Nephron (organoid): ENCODE data around the gene RAB37.

Experiments
- H3K27ac Mint-ChIP-seq, 3 experiments: 2 replicates each; pipeline ENCODE4 v1.8.0; 2020; ENCODE audit warnings: mixed read lengths in 3 of 3, mild to moderate bottlenecking in 2 of 3, moderate library complexity in 1 of 3
- H3K27me3 Mint-ChIP-seq: 2 replicates; pipeline ENCODE4 v1.8.0; 2021; ENCODE audit warnings: low read depth, mild to moderate bottlenecking, moderate library complexity, mixed read lengths
- H3K36me3 Mint-ChIP-seq: 2 replicates; pipeline ENCODE4 v1.8.0; 2020; ENCODE audit warnings: low read depth, mixed read lengths
- H3K4me1 Mint-ChIP-seq: 2 replicates; pipeline ENCODE4 v1.8.0; 2020; ENCODE audit warnings: mixed read lengths
- H3K4me3 Mint-ChIP-seq, 3 experiments: 2 replicates each; pipeline ENCODE4 v1.8.0; 2020; ENCODE audit warnings: mild to moderate bottlenecking in 3 of 3, mixed read lengths in 3 of 3, moderate library complexity in 2 of 3
- H3K9me3 Mint-ChIP-seq: 2 replicates; pipeline ENCODE4 v1.8.0; 2020; ENCODE audit warnings: mixed read lengths
- TF ChIP-seq, protein P1 (sequence below), 3 experiments: fragments of 200-600 bp; sonication (generic); IDR thresholded peaks; one replicate each; pipeline ENCODE4 v1.5.0; 2021; ENCODE audit warnings: antibody characterized with exemption in 3 of 3; ENCODE audit not compliant: unreplicated experiment in 3 of 3

RAB37 gene

DNA sequence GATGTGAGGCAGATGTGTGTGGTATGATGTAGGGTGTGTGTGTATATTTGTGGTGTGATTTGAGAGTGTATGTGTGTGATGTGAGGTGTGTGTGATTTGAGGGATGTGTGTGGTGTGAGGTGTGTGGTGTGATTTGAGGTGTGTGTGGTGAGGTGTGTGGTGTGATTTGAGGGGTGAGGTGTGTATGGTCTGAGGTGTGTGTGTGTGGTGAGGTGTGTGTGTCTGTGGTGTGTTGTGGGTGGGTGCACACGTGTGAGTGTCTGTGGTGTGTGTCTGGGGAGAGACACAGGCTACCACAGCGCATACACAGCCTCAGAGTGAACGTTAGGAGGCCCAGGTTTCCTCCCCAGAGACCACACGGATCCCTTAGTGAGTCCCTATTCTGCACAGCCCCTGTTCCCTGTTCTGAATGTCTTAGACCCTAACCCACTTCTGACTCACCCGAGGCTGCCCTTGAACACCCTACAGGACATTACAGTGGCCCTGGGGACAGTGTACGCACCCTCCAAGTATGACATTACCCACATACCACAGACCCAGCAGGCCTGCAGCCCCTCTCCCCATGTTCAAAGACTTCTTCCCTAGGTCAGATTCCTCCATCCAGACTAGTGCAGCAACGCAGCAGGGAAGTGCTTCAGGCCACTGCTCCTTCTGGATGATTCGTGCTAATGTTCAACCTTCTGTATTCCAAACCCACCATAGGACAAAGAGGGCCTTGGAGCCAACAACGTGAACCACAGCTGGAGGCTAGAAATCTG lies 3.5 kb upstream of the RAB37 start:
- Mint-ChIP-seq H3K4me3 (no peak overlapping the region), H3K27ac (no peak overlapping the region), H3K4me1 (peaks cover 12% of the 10 kb centered on the region), H3K36me3 (no peaks in the 10 kb centered on the region), H3K27me3 (peaks cover 14% of the 10 kb centered on the region), H3K9me3 (no peaks in the 10 kb centered on the region)
- TF ChIP-seq, protein P1, sequence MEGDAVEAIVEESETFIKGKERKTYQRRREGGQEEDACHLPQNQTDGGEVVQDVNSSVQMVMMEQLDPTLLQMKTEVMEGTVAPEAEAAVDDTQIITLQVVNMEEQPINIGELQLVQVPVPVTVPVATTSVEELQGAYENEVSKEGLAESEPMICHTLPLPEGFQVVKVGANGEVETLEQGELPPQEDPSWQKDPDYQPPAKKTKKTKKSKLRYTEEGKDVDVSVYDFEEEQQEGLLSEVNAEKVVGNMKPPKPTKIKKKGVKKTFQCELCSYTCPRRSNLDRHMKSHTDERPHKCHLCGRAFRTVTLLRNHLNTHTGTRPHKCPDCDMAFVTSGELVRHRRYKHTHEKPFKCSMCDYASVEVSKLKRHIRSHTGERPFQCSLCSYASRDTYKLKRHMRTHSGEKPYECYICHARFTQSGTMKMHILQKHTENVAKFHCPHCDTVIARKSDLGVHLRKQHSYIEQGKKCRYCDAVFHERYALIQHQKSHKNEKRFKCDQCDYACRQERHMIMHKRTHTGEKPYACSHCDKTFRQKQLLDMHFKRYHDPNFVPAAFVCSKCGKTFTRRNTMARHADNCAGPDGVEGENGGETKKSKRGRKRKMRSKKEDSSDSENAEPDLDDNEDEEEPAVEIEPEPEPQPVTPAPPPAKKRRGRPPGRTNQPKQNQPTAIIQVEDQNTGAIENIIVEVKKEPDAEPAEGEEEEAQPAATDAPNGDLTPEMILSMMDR (IDR thresholded peaks at IDR 0.05; ENCODE audit: unreplicated experiment in 3 of 3): no peak

DNA sequence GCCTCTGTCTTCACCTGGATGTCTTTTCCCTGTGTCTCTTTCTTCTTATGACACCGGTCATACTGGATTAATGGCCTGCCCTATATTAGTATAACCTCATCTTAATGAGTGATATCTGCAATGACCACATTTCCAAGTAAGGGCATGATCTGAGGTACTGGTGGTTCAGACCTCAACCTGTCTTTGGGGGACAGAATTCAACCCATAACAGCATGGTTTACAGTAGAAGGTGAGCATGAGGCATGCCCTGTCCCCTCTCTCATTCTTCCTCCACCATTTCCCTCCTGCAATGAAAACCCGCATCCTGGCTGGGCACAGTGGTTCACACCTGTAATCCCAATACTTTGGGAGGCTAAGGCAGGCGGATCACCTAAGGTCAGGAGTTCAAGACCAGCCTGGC lies 2.8 kb upstream of the RAB37 start:
- peaks cover 18% of the 10 kb centered on the region for H3K4me1 Mint-ChIP-seq
- no peaks in the 10 kb centered on the region for H3K36me3 Mint-ChIP-seq
- no peaks in the 10 kb centered on the region for H3K9me3 Mint-ChIP-seq
- TF ChIP-seq, protein P1 (IDR thresholded peaks at IDR 0.05; ENCODE audit: unreplicated experiment in 3 of 3): no peak
- H3K27me3 Mint-ChIP-seq: peaks cover 21% of the 10 kb centered on the region
- no peak overlapping the region for H3K4me3 Mint-ChIP-seq
- no peak overlapping the region for H3K27ac Mint-ChIP-seq

GRCh38 chr17:74737299-74738050 lies 419 bp downstream of the RAB37 start:
- peaks cover 20% of the 10 kb centered on the region for H3K4me1 Mint-ChIP-seq
- TF ChIP-seq, protein P1 (IDR thresholded peaks at IDR 0.05; ENCODE audit: unreplicated experiment in 3 of 3): peak in 1 of 3 experiments; percentile 48
- H3K27ac Mint-ChIP-seq: no peak overlapping the region
- H3K36me3 Mint-ChIP-seq: no peaks in the 10 kb centered on the region
- H3K9me3 Mint-ChIP-seq: no peaks in the 10 kb centered on the region
- H3K4me3 Mint-ChIP-seq: peak overlapping the region; percentile 54 to 70 (median 69)
- peaks cover 46% of the 10 kb centered on the region for H3K27me3 Mint-ChIP-seq

- peaks cover 20% of the 10 kb centered on the region for H3K4me1 Mint-ChIP-seq
- no peaks in the 10 kb centered on the region for H3K36me3 Mint-ChIP-seq
- TF ChIP-seq, protein P1 (IDR thresholded peaks at IDR 0.05; ENCODE audit: unreplicated experiment in 3 of 3): no peak
- H3K9me3 Mint-ChIP-seq: no peaks in the 10 kb centered on the region
- H3K27me3 Mint-ChIP-seq: peaks cover 53% of the 10 kb centered on the region
- H3K4me3 Mint-ChIP-seq: peak overlapping the region; percentile 67 to 70 (median 69)
- peak overlapping the region in 2 of 3 experiments; percentile 16 to 49 for H3K27ac Mint-ChIP-seq
Observed at GRCh38 chr17:74738051-74738996, 1.3 kb downstream of the RAB37 start.

DNA sequence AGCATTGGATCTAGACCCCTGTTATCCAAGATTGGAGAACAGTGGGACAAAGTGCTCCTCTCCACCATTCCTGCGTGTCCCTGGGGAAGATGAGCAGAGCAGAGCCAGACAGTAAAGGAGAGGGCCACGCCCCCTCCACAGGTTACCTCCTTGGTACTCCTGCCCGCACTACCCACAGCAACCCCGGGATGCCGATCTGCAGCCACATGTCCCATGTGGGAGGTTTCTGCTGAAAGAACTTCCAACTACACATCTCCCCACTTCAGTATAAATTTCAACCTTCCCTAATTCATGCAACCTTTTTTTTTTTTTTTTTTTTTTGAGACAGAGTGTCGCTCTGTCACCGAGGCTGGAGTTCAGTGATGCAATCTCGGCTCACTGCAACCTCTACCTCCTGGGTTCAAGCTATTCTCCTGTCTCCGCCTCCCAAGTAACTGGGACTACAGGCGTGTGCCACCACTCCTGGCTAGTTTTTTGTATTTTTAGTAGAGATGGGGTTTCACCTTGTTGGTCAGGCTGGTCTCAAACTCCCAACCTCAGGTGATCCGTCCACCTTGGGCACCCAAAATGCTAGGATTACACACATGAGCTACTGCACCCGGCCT lies 2.3 kb downstream of the RAB37 start:
- Mint-ChIP-seq H3K27me3 (peaks cover 58% of the 10 kb centered on the region), H3K27ac (peak overlapping the region in 2 of 3 experiments; percentile 16 to 49), H3K4me1 (peaks cover 25% of the 10 kb centered on the region), H3K9me3 (no peaks in the 10 kb centered on the region), H3K36me3 (no peaks in the 10 kb centered on the region), H3K4me3 (peak overlapping the region; percentile 26 to 67 (median 33))
- TF ChIP-seq, protein P1 (IDR thresholded peaks at IDR 0.05; ENCODE audit: unreplicated experiment in 3 of 3): no peak
